Left ventricle myocardium superior (tissue), 1 donor: ENCODE data around the gene BABAM2. TPM values are rescaled to one million over a fixed set of nuclear protein-coding genes. Genes with fewer than 3 reads are reported as not detected.

ENCODE experiments used
- ATAC-seq: fragments of 200-7000 bp; cut with Tn5 transposase; one replicate; pipeline ENCODE4 v1.9.1; 2020; ENCODE audit warnings: mild to moderate bottlenecking, moderate library complexity
- DNase-seq: peaks from one replicate; pipeline ENCODE4 v3.0.0-alpha.2; 2020
- intact Hi-C: fragments of 100-400 bp; cut with micrococcal nuclease; formaldehyde crosslinking; loops from one replicate; pipeline ENCODE4 v1.11.0; 2022
- total RNA-seq: library from RNA; stranded (reverse); fragmentation: NEBNext Ultra II Directional; extraction: Animal tissue kit (Norgen Biotek cat#: 25700); gene quantifications from one replicate; pipeline ENCODE4 v1.2.1, GENCODE V29; 2021
- donor health status: DM: no; HTN: yes; CAD: no; lungs with severe emphysema.

Gene BABAM2
- total RNA-seq, 1 donor from 2014 or later = 56.8 TPM

DNA sequence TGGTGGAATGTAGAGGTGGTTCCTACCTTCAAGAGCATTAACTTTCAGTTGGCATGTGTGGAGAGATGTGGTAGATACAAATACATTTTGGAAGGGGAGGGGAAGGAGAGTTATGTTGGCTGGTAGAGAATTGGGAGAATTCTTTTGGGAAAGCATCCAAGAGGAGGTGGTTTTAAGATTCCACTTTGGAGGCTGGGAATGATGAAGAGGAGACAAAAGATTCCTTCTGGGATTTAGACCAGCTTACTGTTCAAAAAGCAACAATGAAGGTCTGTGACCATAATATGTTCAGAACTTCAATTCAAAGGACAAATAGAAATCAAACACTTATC, 381.4 kb downstream of the BABAM2 start:
- DNase-seq (no peak), ATAC-seq (no peak)
- intact Hi-C loops = no loop called here

DNA sequence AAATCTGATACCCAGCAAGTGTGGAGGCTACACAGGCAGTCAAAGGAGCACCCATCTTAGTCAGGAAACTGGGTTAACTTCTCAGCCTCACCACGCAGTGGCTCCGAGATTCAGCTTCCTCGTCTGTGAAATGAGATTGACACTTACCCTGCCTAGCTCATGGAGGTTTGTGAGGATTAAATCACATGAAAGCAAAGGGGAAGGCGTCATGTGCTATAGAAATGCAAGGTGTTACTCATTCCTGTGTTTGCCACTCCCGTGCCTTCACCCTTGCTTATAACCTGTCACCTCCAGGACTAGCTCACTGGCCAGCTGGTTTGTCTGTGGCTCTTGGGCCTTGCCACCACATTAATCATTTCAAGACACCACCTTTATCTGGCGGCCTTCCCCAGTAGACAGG, 383.2 kb downstream of the BABAM2 start:
- intact Hi-C loops = no loop called here
- ATAC-seq = no peak

DNA sequence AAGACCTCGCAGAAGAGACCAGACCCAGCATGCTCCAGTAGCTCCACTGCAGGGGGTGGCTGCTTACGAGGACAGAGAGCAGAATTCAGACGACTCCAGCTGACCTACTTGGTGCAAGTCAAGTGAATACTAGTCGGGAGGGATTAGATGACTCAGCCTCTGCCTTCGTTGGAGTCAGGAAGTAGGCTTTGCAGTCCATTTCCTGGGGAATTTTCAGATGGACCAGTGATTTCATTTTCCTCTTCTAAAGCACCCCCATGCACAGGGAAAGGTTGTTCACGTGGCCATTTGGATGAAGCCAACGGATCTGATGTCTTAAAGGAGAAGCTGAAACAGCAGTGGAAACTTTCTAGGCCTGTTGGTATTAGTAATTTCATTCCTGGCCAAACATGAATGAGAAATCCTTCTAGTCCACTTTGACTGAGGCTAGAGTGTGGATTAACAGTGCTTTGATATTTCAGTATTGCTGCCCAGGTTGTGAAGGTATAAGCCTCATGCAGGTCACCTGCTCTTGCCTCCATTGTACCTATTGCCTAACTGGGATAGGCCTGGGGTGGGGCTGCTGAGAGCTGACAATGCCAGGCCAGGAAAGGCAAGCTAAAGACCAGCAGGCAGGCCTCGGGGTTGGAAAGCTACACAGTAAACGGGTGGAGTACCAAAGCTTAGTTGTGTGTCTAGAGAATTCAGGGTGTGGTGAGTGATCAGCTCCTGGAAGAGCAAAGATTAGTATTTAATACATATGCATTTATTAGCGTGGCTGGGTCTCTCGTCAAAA, 384.6 kb downstream of the BABAM2 start:
- intact Hi-C loops = no loop called here
- DNase-seq = no peak

More for the DNA sequence above, 383.2 kb downstream of the BABAM2 start:
- DNase-seq = no peak

DNA sequence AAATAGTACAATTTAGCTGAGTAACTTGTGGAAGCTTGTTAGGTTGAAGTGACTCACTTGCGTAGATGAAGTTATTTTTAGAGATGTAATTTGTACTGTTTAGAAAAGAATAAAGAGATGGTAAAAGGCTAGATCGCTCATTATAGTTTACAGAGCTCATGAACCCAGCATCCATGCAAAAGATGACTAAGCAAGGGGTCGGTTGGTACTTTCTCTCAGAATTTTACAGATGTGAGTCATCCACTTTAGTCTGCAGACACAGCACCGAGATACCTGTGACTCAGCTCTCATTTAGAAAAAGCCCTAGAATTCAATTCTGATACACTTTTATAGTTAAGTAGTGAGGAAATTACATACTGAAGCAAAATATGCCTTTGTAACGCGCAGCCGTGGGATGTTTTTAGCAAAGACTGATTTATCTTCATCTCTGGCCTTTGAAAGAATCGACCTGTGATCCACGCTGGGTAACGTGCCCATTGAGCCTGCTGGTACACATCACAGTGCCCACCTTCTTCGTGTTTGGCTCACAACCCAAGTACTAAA, 385.6 kb downstream of the BABAM2 start:
- ATAC-seq (peak; percentile 22), DNase-seq (no peak)
- intact Hi-C loops = no loop called here

More for the DNA sequence above, 384.6 kb downstream of the BABAM2 start:
- ATAC-seq = peak; percentile 34

DNA sequence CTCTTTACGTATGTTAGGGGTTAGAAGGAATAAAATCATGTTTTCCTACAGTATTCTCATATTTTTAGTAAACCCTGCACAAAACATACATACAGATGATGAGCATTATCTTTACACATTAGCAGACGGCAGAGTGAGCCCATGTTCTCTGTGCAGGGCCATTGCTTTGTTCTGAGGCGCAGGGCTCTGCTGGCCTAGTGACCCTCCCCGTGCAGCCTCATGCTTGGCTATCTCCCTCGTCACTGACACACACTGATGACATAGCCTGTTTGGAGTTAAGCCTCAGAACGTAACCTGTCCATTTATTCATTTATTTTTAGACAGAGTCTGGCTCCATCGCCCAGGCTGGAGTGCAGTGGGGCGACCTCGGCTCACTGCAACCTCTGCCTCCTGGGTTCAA, 386.3 kb downstream of the BABAM2 start:
- intact Hi-C loops = no loop called here
- DNase-seq (peak; percentile 50), ATAC-seq (peak; percentile 91)

DNA sequence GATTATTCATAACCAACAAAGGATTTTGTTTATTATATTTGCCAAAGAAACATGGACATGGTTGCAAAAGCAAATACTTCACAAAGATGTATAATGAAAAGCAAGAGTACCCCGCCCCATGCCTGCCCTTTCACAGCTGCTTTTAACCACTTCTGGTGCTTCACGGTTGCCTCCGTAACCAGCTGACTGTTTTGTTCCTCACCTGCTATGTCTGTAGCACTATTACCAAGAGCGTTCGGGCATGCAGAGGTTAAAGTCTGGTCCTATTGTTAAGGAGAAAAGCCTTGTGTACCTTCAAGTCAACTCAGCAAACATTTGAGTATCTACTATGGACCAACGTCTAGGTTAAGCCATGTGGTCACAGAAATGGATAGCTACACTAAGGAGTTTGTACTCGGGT, 386.9 kb downstream of the BABAM2 start:
- ATAC-seq = no peak
- intact Hi-C loops = no loop called here
- DNase-seq = no peak

DNA sequence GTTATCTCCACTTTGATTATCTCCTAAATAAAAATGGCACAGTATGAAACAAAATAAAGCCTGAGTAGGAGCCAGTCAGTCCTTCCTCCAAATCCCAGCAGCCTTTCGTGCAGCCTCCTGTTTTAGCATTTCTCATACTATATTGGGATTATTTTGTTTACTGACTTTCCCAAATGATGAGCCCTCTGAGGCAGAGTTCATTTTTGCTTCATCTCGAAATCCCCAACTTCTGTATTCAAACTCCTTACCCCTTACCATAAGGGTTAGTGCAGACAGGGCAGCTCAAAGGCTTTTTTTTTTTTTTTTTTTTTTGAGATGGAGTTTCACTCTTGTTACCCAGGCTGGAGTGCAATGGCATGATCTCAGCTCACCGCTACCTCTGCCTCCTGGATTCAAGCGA, 388.8 kb downstream of the BABAM2 start:
- DNase-seq = no peak
- intact Hi-C loops = no loop called here

DNA sequence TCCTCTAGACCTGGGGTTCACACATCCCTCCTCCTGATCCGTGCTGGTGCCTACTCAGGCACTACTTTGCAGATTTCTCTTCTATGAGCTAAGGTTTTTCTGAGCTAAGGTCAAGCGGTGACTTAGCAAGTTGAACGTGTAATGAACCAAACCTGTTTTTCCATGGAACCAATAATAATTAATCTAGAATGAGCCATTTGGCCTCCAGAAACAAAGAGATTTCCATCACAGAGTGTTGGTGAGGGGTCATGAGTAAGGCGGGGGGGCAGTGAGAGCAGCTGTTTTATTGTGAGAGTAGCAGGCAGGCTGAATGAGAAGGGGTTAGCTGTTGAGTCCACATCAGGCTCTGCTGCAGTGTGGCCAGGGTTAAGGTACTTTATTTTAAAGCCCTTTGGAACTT, 390.1 kb downstream of the BABAM2 start:
- intact Hi-C loops = no loop called here
- DNase-seq (no peak), ATAC-seq (no peak)

More for the DNA sequence above, 388.8 kb downstream of the BABAM2 start:
- no peak for ATAC-seq

DNA sequence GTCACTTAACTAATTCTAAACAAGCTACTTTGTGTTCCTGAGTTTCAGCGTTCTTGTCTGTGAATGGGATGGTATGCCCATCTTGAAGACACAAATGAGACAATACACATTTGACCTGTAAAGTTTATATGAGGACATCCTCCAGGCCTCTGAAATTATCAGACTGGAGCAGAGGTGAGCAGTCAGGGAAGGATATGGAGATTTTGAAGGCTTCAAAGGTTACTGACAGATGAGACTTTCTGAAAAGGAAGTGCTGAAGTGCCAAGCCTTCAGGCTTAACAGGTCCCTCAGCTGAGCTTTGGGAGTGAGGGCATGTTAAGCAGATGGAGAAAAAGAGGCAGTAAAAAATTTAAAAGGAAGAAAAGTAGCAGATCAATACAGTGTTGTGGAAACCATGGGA, 391.2 kb downstream of the BABAM2 start:
- DNase-seq = no peak
- intact Hi-C loops = no loop called here
- no peak for ATAC-seq

DNA sequence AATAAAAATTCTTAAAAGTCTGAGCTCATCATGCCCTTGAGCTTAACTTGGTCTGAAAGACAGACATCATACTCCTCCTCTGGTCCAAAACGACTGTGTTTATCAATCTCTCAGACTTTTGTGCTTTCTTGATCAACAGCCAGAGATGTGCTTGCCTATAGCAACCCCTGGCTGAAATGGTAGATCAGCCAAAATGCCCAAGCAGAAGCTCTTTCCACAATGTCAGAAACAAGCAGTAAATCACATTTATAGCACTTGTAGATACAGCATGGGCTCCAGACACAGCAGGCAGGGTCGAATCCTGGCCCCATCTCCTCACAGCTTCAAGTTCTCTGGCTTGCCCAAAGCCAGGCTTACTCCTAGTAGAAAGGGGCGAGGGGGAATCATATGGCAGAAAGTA, 391.7 kb downstream of the BABAM2 start:
- DNase-seq (no peak), ATAC-seq (no peak)
- intact Hi-C loops = no loop called here

DNA sequence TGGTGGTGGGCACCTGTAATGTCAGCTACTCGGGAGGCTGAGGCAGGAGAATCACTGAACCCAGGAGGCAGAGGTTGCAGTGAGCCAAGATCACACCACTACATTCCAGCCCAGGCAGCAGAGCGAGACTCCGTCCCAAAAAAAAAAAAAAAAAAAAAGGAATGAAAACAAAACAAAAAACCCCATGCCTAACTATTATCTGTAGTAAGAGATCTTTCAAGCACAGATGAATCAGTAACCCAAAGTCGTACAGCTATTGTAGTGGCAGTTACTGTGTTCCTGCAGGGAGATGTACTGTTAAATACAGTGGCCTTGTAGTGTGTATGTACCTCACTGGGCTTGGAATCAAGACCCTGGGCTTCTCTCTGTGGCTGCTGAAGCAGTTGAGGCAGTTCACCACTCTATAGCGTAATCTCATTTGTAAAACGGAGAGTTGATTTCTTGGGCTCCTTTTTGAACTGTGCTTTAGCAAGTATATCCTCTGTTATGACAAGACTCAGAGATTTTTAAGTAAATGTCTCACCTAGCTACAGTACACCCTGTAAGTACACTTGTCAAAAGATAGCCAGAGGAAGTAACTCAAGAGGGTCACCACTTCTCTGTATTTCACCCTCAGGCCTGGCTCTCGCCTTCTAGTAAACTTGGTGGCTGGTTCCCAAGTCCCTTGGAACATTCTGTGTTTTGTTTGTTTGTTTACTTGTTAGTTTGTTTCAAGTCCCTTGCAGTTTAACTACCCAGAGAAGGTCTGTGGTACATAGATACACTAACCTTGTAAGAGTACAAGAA, 392.5 kb downstream of the BABAM2 start:
- intact Hi-C loops = no loop called here
- no peak for ATAC-seq
- DNase-seq = no peak

DNA sequence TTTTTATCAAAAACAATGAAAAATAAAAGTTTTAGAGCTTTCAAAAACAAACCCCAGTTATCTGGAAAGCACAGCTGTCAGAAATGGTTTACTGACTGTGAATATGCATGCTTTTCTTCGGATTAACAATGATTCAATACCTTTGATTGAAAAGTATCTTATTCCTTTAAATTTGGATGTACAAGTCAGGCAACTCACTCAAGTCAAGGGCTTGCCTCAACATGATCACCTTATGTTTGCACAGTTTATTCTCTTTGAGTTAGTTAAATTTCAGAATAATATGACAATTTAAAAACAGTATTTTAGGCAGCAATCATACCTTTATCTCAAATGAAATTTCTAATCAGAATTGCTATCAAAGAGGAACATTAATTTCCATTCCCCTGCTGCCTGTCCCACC, 393.3 kb downstream of the BABAM2 start:
- intact Hi-C loops = no loop called here
- ATAC-seq (no peak), DNase-seq (no peak)

DNA sequence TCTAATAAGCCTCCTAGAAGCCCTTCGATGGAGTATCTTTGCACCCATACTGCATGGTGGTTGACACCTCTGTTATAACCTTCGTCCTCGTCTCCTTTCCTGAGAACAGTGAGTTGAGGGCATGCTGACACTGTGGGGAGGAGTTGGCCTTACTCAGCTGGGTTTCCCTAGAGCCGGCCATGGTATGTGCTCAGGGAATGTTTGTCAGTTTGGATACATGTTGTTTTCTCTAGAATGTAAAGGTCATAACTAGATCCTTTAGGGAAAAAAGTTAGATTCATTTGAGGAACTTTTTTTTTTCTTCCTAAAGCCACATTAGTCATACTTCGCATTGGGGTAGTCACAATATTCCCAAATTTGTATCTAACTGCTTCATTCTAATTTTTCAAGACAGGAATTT, 396.1 kb downstream of the BABAM2 start:
- DNase-seq = no peak
- peak; percentile 40 for ATAC-seq
- intact Hi-C loops = no loop called here

DNA sequence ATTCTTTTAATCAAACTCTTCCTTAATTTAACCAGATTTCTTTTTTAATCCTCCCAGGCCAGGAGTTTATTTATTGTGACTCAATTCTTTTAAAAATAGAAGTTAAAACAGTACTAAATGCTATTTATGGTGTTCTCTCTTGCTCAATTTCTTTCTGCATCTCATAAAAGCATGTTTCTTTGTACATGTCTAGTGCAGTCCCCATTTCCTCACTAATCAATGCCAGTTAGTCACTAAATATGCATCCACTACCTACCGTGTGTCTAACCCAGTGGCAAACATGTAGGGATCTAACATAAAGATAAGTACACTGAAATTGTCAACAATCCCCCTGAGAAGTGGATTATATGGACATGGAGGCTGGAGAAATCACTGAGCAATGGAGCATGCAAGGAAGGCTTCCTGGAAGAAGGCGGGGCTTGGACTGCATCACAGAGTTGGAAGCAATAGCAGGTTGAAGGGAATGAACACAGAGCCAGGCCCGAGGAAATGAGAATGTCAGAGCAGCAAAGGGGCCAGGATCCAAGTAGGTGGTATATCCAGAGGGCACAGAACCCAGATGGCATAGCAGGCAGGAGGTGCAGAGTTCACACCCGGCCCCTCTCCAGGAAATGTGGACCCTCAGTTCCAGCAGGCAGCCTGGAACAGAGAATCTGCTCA, 396.9 kb downstream of the BABAM2 start:
- intact Hi-C loops = no loop called here
- DNase-seq (no peak), ATAC-seq (no peak)

DNA sequence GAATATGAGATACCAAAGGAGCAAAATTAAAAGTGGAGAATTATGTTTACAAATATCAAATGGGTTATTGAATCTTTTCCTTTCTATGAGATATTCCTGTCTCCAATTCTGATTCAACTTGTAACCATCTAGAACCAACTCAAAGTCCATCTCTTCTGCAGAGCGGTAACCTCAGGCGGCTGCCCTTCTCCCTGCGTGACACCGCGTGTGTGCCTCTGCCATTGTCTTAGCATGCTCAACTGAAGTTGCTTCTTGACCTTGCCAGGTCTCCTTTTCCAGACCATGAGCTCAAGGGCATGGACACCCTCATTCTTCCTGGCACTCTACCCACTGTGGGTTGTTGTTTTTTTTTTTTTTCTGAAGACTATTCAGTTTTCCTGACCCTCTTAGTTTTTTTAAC, 398.1 kb downstream of the BABAM2 start:
- no peak for DNase-seq
- intact Hi-C loops = no loop called here
- ATAC-seq = no peak

DNA sequence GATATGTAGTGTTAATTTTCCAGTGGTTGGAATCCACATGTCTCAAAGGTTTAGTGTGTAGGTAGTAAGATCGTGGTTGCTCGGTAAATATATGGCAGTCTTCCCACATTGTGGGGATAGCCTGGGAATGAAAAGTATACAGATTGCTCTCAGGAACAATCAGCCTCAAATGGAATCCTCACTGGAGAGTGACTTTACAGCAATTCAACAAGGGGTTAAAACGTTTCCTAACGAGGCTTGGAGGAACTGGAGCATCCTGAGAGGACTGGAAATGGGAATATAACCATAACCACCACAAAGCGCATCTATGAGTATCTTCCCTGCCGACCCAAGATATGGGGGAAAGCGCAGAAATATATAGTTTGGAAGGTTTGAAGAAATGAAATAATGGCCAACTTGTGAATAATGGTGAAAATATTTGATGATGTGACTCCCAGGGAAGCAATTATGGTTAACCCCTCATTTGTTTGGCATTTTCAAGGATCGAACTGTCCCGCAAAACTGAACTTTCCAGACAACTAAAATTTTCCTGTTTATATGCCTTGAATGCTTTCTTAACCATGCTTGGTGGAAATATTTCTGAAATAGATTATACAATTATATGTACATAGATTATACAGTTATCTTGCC, 401.4 kb downstream of the BABAM2 start:
- ATAC-seq (no peak), DNase-seq (no peak)
- intact Hi-C loops = no loop called here

DNA sequence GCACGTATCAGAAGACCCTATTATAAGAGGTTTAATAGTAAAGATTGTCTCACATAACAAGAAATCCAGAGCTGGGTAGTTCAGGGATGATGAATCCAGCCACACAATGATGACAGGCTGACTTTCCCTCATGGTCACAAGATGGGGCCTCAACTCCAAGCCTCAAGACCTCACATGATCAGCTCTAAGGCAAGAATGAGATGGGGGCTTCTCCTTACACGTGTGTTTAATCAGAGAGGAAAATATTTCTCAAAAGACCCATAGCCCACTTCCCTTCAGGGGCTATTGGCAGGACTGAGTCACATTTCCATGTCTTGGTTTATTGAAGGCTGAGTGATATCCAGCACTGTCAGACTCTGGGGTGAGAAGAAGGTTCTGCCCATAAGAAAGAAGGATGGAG, 402.0 kb downstream of the BABAM2 start:
- intact Hi-C loops = no loop called here
- ATAC-seq (no peak), DNase-seq (no peak)

DNA sequence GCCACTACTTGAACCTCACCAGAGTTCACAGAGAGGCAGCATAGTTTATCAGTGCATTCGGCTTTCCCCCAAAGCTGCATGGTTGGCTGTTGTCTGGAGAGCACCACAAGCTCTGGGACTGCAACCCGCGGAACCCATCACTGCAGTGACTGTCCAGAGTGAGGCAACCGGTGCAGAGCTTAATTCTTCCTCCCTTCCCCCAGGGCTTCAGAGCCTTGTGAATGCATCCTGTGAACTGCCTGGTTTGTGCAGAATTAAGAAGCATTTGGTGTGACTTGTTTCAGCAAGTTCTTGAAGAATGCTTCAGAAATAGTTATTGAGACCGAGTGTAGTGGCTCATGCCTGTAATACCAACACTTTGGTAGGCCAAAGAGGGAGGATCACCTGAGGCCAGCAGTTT, 402.9 kb downstream of the BABAM2 start:
- no peak for ATAC-seq
- no peak for DNase-seq
- intact Hi-C loops = no loop called here

DNA sequence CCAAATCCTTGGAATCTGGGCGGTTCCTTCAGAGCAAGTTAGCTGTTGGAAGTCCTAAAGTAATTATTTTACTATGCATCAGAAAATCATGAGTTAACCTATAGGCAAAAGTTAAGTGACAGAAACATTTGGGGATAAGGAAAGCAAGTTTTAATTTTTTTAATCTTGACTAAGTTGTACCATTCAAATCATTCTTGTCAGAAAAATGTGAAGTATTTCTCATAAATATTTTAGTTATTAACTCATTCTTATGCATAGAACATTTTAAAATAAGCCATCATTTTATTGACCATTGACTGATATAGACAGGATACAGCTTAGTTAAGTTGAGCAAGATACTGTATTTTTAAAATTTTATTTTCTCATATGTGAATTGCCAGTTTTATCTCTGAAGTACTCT, 403.9 kb downstream of the BABAM2 start:
- DNase-seq = no peak
- no peak for ATAC-seq
- intact Hi-C loops = no loop called here

DNA sequence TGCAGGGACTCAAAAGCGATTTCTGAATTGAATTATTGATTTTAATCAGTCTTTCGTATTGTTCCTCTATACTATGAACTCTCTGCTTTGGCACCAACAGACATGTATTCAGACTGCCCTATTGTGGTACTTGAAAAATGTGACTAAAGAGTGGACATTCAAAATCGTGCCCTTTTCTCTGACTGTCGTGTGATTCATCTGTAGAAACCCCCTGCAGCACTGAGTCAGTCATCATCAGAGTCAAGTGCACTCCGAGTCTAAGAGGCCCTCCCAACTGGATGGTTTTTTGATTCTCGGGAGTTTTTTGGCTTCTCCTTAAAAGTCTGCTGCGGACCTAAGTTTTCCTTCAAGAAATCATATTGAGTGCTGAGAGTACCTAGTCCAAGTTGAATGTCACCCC, 405.7 kb downstream of the BABAM2 start:
- no peak for DNase-seq
- no peak for ATAC-seq
- intact Hi-C loops = no loop called here
